NCI-H446 (cell line): Measurements from ENCODE around the gene SH3TC1.
A peak's percentile ranks its signal among the peaks of the same experiment; 100 is the strongest.

Experiments used
- DNase-seq, 2 experiments: peaks; one replicate each; lab custom pipeline; 2025; lab: John Stamatoyannopoulos, UW

The SH3TC1 gene

GRCh38 chr4:8276358-8277240 lies 77.5 kb downstream of the SH3TC1 start:
- DNase-seq: peak; percentile 6 to 34

- DNase-seq: no peak
Observed at GRCh38 chr4:8277356-8278008, 78.4 kb downstream of the SH3TC1 start.

GRCh38 chr4:8278009-8278395 lies 78.9 kb downstream of the SH3TC1 start:
- DNase-seq: peak in 1 of 2 experiments; percentile 5

- DNase-seq: peak in 1 of 2 experiments; percentile 10
Observed at GRCh38 chr4:8278421-8279287, 79.6 kb downstream of the SH3TC1 start.

- no peak for DNase-seq
Observed at GRCh38 chr4:8279321-8280157, 80.4 kb downstream of the SH3TC1 start.

- DNase-seq: no peak
Observed at GRCh38 chr4:8280158-8280875, 81.2 kb downstream of the SH3TC1 start.

- no peak for DNase-seq
Observed at GRCh38 chr4:8280876-8281440, 81.9 kb downstream of the SH3TC1 start.

- peak; percentile 6 to 72 for DNase-seq
Observed at GRCh38 chr4:8281519-8282133, 82.5 kb downstream of the SH3TC1 start.

GRCh38 chr4:8282134-8282641 lies 83.1 kb downstream of the SH3TC1 start:
- DNase-seq: no peak

- no peak for DNase-seq
Observed at GRCh38 chr4:8282742-8283141, 83.7 kb downstream of the SH3TC1 start.

- no peak for DNase-seq
Observed at GRCh38 chr4:8283161-8283560, 84.1 kb downstream of the SH3TC1 start.

- no peak for DNase-seq
Observed at GRCh38 chr4:8283631-8284121, 84.6 kb downstream of the SH3TC1 start.

- DNase-seq: no peak
Observed at GRCh38 chr4:8284391-8284790, 85.3 kb downstream of the SH3TC1 start.

- no peak for DNase-seq
Observed at GRCh38 chr4:8285143-8285975, 86.3 kb downstream of the SH3TC1 start.

GRCh38 chr4:8285976-8286718 lies 87.1 kb downstream of the SH3TC1 start:
- DNase-seq: no peak

- DNase-seq: no peak
Observed at GRCh38 chr4:8286719-8287342, 87.7 kb downstream of the SH3TC1 start.
